ENCODE measurements around the gene PLXNB2. TPM values are rescaled to one million over a fixed set of nuclear protein-coding genes. Genes with fewer than 3 reads are reported as not detected.

PLXNB2 gene
- total RNA-seq, 1 donor from 2014 or later, result 20.6 TPM

DNA sequence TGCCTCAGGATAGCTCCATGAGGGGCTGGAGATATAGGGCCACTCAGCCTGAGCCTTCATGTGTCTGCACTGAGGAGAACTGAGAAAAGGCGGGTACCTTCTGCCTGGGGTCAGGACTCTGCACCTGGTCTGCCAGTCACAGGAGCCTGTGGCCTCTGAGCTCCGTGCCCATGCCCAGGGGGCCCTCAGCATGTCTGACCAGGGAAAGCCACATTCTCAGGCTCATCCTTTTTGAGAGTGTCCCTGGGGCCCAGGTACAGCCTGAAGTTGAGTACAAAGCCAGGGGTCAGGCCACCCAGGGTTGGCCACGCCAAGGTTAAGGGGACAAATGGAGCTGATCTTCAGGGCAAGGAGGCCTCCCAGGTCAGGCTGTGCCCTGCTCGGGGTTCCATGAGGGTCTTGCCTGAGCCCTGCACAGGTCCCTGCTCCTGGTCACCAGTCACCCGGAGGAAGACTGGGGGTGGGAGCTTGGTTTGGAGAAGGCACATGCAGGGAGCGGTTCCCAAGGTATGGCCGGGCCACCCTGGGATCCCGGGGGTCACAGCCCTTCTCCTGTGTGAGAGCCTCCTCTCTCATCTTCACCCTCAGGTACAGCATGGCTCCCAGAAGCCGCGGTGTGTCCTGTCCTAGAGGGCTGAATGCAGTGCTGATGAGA, 13.4 kb upstream of the PLXNB2 start:
- TF ChIP-seq, protein P1, sequence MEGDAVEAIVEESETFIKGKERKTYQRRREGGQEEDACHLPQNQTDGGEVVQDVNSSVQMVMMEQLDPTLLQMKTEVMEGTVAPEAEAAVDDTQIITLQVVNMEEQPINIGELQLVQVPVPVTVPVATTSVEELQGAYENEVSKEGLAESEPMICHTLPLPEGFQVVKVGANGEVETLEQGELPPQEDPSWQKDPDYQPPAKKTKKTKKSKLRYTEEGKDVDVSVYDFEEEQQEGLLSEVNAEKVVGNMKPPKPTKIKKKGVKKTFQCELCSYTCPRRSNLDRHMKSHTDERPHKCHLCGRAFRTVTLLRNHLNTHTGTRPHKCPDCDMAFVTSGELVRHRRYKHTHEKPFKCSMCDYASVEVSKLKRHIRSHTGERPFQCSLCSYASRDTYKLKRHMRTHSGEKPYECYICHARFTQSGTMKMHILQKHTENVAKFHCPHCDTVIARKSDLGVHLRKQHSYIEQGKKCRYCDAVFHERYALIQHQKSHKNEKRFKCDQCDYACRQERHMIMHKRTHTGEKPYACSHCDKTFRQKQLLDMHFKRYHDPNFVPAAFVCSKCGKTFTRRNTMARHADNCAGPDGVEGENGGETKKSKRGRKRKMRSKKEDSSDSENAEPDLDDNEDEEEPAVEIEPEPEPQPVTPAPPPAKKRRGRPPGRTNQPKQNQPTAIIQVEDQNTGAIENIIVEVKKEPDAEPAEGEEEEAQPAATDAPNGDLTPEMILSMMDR (IDR thresholded peaks at IDR 0.05), result no peak
- Mint-ChIP-seq H3K4me3 (no peak overlapping the region), H3K36me3 (ENCODE audit: low read depth) (no peaks in the 10 kb centered on the region), H3K9me3 (no peaks in the 10 kb centered on the region), H3K27me3 (peaks cover 3% of the 10 kb centered on the region), H3K4me1 (peaks cover 32% of the 10 kb centered on the region), H3K27ac (no peak overlapping the region)
- DNase-seq (no peak), ATAC-seq (ENCODE audit: low read depth) (no peak)
- intact Hi-C loops (cut with micrococcal nuclease), result no loop called here
- ChIA-PET CTCF (interaction anchor here (1.1 to 1.2 kb wide), 2 partner anchors 15 to 44 kb away, joined by 3 read pairs; no protein-coding TSS in a partner anchor), POLR2A (interaction anchor here (0.8 to 2.0 kb wide), 3 partner anchors 13 to 44 kb away, joined by 3 to 8 read pairs (median 5); partner anchors contain the start of gene PLXNB2)

DNA sequence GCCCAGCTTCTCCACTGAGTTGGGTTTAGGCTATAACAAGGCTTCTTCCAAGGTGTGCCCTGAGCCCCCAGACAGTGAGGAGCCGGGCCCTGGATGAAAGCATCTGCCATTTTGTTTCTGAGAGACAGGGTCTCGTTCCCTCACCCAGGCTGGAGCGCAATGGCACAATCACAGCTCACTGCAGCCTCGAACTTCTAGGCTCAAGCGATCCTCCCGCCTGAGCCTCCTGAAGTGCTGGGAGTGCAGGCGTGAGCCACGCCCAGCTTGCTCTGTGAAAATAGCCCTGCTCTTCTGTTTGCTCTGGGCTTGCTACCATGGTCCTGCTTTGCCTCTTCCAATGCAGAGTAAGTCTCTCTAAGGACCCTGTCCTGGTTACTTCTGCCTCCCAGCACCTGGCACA, 12.7 kb upstream of the PLXNB2 start:
- ChIA-PET POLR2A (interaction anchor here (0.8 to 2.0 kb wide), 4 partner anchors 13 to 43 kb away, joined by 3 to 8 read pairs (median 4); partner anchors contain the start of gene PLXNB2), CTCF (interaction anchor here (1.1 to 1.2 kb wide), 2 partner anchors 14 to 44 kb away, joined by 3 read pairs; no protein-coding TSS in a partner anchor)
- Mint-ChIP-seq H3K4me1 (peaks cover 36% of the 10 kb centered on the region), H3K4me3 (no peak overlapping the region), H3K27me3 (no peaks in the 10 kb centered on the region), H3K27ac (no peak overlapping the region), H3K9me3 (no peaks in the 10 kb centered on the region), H3K36me3 (ENCODE audit: low read depth) (no peaks in the 10 kb centered on the region)
- DNase-seq, result no peak
- TF ChIP-seq, protein P1 (IDR thresholded peaks at IDR 0.05), result no peak
- intact Hi-C loops (cut with micrococcal nuclease), result no loop called here
- ATAC-seq (ENCODE audit: low read depth), result no peak

DNA sequence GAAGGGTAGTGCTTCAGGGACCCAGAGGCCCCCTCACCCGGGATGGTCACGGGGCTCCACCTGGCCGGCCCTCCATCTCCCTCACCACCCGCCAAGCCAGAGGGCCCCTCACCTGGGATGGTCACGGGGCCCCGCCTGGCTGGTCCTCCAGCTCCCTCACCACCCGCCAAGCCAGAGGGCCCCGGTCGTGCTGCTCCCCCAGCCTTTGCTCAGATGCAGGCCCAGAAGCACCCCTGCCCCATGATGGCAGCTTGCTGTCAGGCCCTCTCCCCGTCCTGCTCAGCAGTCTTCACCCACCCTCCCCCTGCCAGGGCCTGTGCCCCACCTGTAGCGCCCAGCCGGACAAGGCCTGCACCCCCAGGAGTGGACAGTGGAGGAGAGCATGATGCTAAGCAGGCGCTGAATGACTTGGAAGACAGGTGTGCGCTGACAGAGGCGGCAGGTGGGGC, 12.1 kb upstream of the PLXNB2 start:
- ChIA-PET POLR2A (interaction anchor here (0.8 to 2.0 kb wide), 3 partner anchors 12 to 17 kb away, joined by 3 to 8 read pairs (median 4); partner anchors contain the start of gene PLXNB2), CTCF (interaction anchor here (0.5 to 1.2 kb wide), 3 partner anchors 13 to 46 kb away, joined by 3 read pairs; no protein-coding TSS in a partner anchor)
- intact Hi-C loops (cut with micrococcal nuclease), result no loop called here
- no peaks in the 10 kb centered on the region for H3K9me3 Mint-ChIP-seq
- H3K36me3 Mint-ChIP-seq (ENCODE audit: low read depth), result no peaks in the 10 kb centered on the region
- H3K27ac Mint-ChIP-seq, result no peak overlapping the region
- no peaks in the 10 kb centered on the region for H3K27me3 Mint-ChIP-seq
- H3K4me1 Mint-ChIP-seq, result peaks cover 42% of the 10 kb centered on the region
- TF ChIP-seq, protein P1 (IDR thresholded peaks at IDR 0.05), result no peak
- no peak for ATAC-seq (ENCODE audit: low read depth)
- H3K4me3 Mint-ChIP-seq, result no peak overlapping the region
- no peak for DNase-seq

DNA sequence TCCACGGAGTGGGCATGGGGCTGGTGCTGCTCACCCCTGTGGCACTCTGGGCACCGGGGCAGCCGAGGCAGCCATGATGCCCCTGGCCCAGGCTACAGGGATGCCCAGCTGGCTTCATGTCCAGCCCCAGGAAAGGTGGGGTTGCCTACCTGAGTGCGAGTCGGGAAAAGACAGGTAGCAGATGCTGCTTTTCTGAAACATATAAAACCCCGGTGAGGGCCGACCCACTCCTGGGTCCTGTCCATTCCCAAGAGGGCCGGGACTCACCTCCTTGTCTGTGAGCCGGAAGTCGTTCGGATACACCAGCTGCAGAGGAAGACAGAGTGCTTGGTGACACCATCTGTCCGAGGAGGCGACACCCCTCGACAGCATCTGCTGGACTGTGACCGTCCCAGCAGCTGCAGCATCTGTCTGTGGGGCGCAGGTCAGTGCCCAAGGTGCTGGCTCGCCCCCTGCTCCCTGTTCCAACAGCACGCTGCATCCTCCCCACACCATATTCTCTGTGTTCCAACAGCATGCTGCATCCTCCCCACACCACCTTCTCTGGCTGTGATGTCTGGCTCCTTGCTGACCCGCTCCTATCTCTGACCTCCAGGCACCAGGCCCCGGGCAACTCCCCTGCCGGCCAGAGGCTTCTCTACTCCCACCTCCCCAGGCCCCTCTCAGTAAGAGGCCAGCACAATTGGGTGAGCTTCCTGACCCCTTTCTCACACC, 11.4 kb upstream of the PLXNB2 start:
- ATAC-seq (ENCODE audit: low read depth) (no peak), DNase-seq (no peak)
- POLR2A ChIA-PET, result interaction anchor here (0.5 to 0.8 kb wide), 2 partner anchors 12 to 22 kb away, joined by 4 to 5 read pairs; partner anchors contain the start of gene PLXNB2
- H3K4me1 Mint-ChIP-seq, result peaks cover 49% of the 10 kb centered on the region
- intact Hi-C loops (cut with micrococcal nuclease), result loop anchor here (1.0 kb wide), 1 partner anchor 15 kb away; no protein-coding TSS in a partner anchor
- no peak overlapping the region for H3K27ac Mint-ChIP-seq
- no peaks in the 10 kb centered on the region for H3K9me3 Mint-ChIP-seq
- TF ChIP-seq, protein P1 (IDR thresholded peaks at IDR 0.05), result no peak
- CTCF ChIA-PET, result interaction anchor here (0.5 kb wide), 1 partner anchor 46 kb away, joined by 3 read pairs; no protein-coding TSS in a partner anchor
- H3K36me3 Mint-ChIP-seq (ENCODE audit: low read depth), result no peaks in the 10 kb centered on the region
- H3K27me3 Mint-ChIP-seq, result no peaks in the 10 kb centered on the region
- no peak overlapping the region for H3K4me3 Mint-ChIP-seq

DNA sequence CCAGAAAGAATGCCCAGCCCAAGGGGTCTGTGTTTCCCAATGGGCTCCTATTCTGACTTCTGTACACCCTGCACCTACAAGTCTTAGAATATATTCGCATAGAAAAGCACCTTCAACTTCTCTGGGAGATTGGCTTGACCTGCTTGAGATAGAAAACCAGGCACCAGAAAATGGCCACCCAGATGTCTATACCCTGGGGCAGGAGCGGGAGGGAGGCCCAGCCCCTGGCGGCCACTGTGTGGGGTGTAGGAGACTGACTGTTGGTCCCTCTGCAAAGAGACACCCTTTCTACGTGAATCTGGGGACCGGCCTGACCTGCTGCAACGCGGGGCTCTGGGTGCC, 10.9 kb upstream of the PLXNB2 start:
- TF ChIP-seq, protein P1 (IDR thresholded peaks at IDR 0.05), result no peak
- Mint-ChIP-seq H3K36me3 (ENCODE audit: low read depth) (no peaks in the 10 kb centered on the region), H3K27ac (no peak overlapping the region), H3K4me1 (peaks cover 53% of the 10 kb centered on the region), H3K27me3 (no peaks in the 10 kb centered on the region), H3K4me3 (no peak overlapping the region), H3K9me3 (no peaks in the 10 kb centered on the region)
- ChIA-PET POLR2A (interaction anchor here (0.5 kb wide), 1 partner anchor 22 kb away, joined by 5 read pairs; no protein-coding TSS in a partner anchor), CTCF (no interaction called here)
- no peak for DNase-seq
- intact Hi-C loops (cut with micrococcal nuclease), result loop anchor here (1.0 kb wide), 1 partner anchor 14 kb away; no protein-coding TSS in a partner anchor
- no peak for ATAC-seq (ENCODE audit: low read depth)

All from activated B cell treated with CpG ODN at 0.5 μM for 24 hours (primary cell).